ENCODE data around the gene LRRC25. TPM values are rescaled to one million over a fixed set of nuclear protein-coding genes. Genes with fewer than 3 reads are reported as not detected.

LRRC25 gene
- total and polyA plus RNA-seq, 10 of the 15 experiments (the other 5 are each of a cell fraction or from before 2014, with no cell fraction given): 0.38 to 2.9 (median 1.2) TPM

DNA sequence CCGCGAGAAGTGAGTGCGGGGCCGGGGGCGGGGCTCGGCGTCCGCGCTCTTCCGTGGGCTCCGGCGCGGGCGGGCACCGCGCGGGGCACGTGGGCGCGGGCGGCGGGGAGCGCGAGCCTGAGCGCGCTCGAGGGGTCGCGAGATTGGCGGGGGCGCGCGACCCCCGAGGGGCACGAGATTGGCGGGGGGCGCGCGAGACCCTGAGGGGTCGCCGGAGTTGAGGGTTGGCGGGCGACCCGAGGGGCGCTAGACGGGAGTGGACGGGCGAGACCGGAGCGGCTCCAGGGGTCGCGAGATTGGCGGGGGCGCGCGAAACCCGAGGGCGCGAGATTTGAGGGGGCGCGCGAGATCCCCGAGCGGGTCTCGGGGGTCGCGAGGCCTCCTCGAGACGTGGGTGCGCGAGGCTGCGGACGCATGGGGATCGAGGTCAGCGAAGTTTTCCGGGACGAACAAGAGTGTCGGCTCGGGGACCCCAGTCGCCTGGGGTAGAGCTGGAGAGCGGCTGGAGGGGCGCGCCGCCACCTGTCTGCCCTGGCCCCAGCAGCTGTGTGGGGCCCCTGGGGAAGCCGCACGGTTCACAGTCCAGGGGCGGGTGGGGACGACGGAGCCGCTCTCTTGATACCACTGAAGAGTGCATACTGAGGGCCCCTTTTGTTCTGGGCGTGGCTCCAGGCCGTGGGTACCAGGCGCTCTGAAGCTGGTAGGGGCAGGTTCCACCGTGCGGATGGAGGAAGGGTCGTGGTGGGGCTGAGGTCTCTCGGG, 22.5 kb upstream of the LRRC25 start:
- ChIA-PET POLR2A (interaction anchor here (0.7 to 2.0 kb wide), 6 partner anchors 9 to 239 kb away, joined by 3 to 6 read pairs (median 3); no protein-coding TSS in a partner anchor), CTCF (interaction anchor here (1.0 to 2.6 kb wide), 7 partner anchors 9 to 219 kb away, joined by 3 to 9 read pairs (median 6); partner anchors contain the start of gene KXD1), SMC1A (ENCODE audit: uncharacterized antibody, unreplicated experiment) (interaction anchor here (1.1 to 2.1 kb wide), 4 partner anchors 9 to 80 kb away, joined by 3 to 7 read pairs (median 4); no protein-coding TSS in a partner anchor), RAD21 (ENCODE audit: unreplicated experiment) (interaction anchor here (0.7 to 1.7 kb wide), 5 partner anchors 20 to 216 kb away, joined by 3 to 6 read pairs (median 4); partner anchors contain the start of gene RAB3A)
- H2AFZ ChIP-seq (ENCODE audit: control insufficient read depth, low read depth, low read length): peak overlapping the region; percentile 44; the same call in 1 of the 2 replicates
- intact Hi-C loops (cut with micrococcal nuclease; ENCODE audit: unreplicated experiment) (loop anchor here (10.0 kb wide), 1 partner anchor 215 kb away; the partner anchor contains the start of gene RAB3A), in situ Hi-C loops (cut with MboI) (no loop called here)
- H3K4me3 ChIP-seq: peak overlapping the region; percentile 87
- FAIRE-seq (no peak), DNase-seq (ENCODE audit: low read depth, low spot score) (no peak), ATAC-seq (peak; percentile 45)
- no peaks in the 10 kb centered on the region; a peak in 1 of 4 replicates for H3K36me3 ChIP-seq (ENCODE audit: control insufficient read depth in 2 of 2, insufficient read depth in 2 of 2, low read length in 1 of 2)
- H3K27me3 ChIP-seq (replicated peaks in 1 of 2; ENCODE audit: control insufficient read depth in 2 of 2, insufficient read depth in 2 of 2, low read length in 1 of 2): no peaks in the 10 kb centered on the region
- 7% methylated on average over 43 of the region's 97 CpGs for WGBS (ENCODE audit: insufficient coverage, insufficient replicate concordance, low lambda C conversion rate, missing lambda C conversion rate)
- H4K20me1 ChIP-seq (ENCODE audit: control insufficient read depth, insufficient read depth): no peaks in the 10 kb centered on the region
- peak overlapping the region; percentile 88 for H3K4me2 ChIP-seq (ENCODE audit: control insufficient read depth, insufficient read depth)
- no peaks in the 10 kb centered on the region for H3K9me3 ChIP-seq (replicated peaks; ENCODE audit: control insufficient read depth, insufficient read depth, low read length)
- H3K9ac ChIP-seq (ENCODE audit: control insufficient read depth, insufficient read depth, low read length): peak overlapping the region; percentile 73
- H3K79me2 ChIP-seq (ENCODE audit: control insufficient read depth, insufficient read depth, low read length): peaks cover 49% of the 10 kb centered on the region
- H3K4me1 ChIP-seq (ENCODE audit: control insufficient read depth, insufficient read depth, low read length): peaks cover 64% of the 10 kb centered on the region
- no TSS peak for BruUV-seq (replicated peaks)
- H3K27ac ChIP-seq (ENCODE audit: control insufficient read depth, insufficient read depth): peak overlapping the region; percentile 72
- no peak for TF ChIP-seq POLR2AphosphoS2 (IDR thresholded peaks at IDR 0.05; ENCODE audit: low read depth, low read length)
- TF ChIP-seq TCF12 (IDR thresholded peaks at IDR 0.05; ENCODE audit: low read depth, low read length): peak; percentile 65; the same call in 1 of the 2 replicates
- TF ChIP-seq, protein P1, sequence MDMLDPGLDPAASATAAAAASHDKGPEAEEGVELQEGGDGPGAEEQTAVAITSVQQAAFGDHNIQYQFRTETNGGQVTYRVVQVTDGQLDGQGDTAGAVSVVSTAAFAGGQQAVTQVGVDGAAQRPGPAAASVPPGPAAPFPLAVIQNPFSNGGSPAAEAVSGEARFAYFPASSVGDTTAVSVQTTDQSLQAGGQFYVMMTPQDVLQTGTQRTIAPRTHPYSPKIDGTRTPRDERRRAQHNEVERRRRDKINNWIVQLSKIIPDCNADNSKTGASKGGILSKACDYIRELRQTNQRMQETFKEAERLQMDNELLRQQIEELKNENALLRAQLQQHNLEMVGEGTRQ (IDR thresholded peaks at IDR 0.05; ENCODE audit: borderline replicate concordance, low read depth, low read length): no peak
- TF ChIP-seq, protein P2, sequence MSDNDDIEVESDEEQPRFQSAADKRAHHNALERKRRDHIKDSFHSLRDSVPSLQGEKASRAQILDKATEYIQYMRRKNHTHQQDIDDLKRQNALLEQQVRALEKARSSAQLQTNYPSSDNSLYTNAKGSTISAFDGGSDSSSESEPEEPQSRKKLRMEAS (IDR thresholded peaks at IDR 0.05; ENCODE audit: low read depth, low read length): no peak; the same call in 1 of the 2 replicates
- no peak for TF ChIP-seq ZNF592 (IDR thresholded peaks at IDR 0.05)
- no peak for TF ChIP-seq MXI1 (IDR thresholded peaks at IDR 0.05; ENCODE audit: low read depth, low read length)
- no peak for TF ChIP-seq NBN (IDR thresholded peaks at IDR 0.05)
- no peak for TF ChIP-seq FOS (IDR thresholded peaks at IDR 0.05; ENCODE audit: borderline replicate concordance, extremely low read depth, insufficient read length)
- TF ChIP-seq, protein P3, sequence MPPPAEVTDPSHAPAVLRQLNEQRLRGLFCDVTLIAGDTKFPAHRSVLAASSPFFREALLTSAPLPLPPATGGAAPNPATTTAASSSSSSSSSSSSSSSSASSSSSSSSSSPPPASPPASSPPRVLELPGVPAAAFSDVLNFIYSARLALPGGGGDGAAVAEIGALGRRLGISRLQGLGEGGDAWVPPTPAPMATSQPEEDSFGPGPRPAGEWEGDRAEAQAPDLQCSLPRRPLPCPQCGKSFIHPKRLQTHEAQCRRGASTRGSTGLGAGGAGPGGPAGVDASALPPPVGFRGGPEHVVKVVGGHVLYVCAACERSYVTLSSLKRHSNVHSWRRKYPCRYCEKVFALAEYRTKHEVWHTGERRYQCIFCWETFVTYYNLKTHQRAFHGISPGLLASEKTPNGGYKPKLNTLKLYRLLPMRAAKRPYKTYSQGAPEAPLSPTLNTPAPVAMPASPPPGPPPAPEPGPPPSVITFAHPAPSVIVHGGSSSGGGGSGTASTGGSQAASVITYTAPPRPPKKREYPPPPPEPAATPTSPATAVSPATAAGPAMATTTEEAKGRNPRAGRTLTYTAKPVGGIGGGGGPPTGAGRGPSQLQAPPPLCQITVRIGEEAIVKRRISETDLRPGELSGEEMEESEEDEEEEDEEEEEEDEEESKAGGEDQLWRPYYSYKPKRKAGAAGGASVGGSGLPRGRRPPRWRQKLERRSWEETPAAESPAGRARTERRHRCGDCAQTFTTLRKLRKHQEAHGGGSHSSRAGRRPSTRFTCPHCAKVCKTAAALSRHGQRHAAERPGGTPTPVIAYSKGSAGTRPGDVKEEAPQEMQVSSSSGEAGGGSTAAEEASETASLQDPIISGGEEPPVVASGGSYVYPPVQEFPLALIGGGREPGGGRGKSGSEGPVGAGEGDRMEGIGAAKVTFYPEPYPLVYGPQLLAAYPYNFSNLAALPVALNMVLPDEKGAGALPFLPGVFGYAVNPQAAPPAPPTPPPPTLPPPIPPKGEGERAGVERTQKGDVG (CRISPR knock-in tag; IDR thresholded peaks at IDR 0.05): no peak
- TF ChIP-seq NR2C1 (IDR thresholded peaks at IDR 0.05): no peak
- no peak for TF ChIP-seq CHD4 (IDR thresholded peaks at IDR 0.05)
- no peak for TF ChIP-seq RCOR1 (conservative IDR thresholded peaks at IDR 0.05; ENCODE audit: low read depth, low read length)
- no peak for TF ChIP-seq GABPA (IDR thresholded peaks at IDR 0.05; ENCODE audit: low read depth)
- no peak for TF ChIP-seq KDM1A (IDR thresholded peaks at IDR 0.05; ENCODE audit: borderline replicate concordance)
- no peak for TF ChIP-seq TAF1 (IDR thresholded peaks at IDR 0.05; ENCODE audit: borderline replicate concordance, low read depth, low read length)
